Amniotic epithelial cell (primary cell): ENCODE results near the gene STK38.
"Not testable (repeated sequence)": the region's sequence is repeated elsewhere in the genome, so short reads cannot be mapped to it uniquely, and the experiment has no call there.

ENCODE experiments used
- DNase-seq: peaks from one replicate; pipeline ENCODE4 v3.0.0-alpha.2; 2010; ENCODE audit warnings: low read depth

The STK38 gene

GRCh38 chr6:36546920-36547645 is at the start of gene STK38:
STK38 (minus strand) TSS chr6:36547479; CDS start chr6:36540202, 7,277 bp downstream.
- DNase-seq = peak; percentile 77

- no peak for DNase-seq
Measured at GRCh38 chr6:36596356-36596755, 49.1 kb upstream of the STK38 start.

GRCh38 chr6:36594816-36595643 is 47.8 kb upstream of the STK38 start:
- peak; percentile 61 for DNase-seq

- DNase-seq = peak; percentile 97
Measured at GRCh38 chr6:36594029-36594815, 46.9 kb upstream of the STK38 start, which contains the start of gene SRSF3. SRSF3 (plus strand) TSS chr6:36594362; CDS start chr6:36596763, 2,401 bp downstream.

GRCh38 chr6:36593569-36594028 is 46.3 kb upstream of the STK38 start:
- peak; percentile 56 for DNase-seq

GRCh38 chr6:36592221-36592655 is 45.0 kb upstream of the STK38 start:
- no peak for DNase-seq

- DNase-seq = peak; percentile 90
Measured at GRCh38 chr6:36590237-36590636, 43.0 kb upstream of the STK38 start.

- DNase-seq = not testable (repeated sequence)
Measured at GRCh38 chr6:36589025-36589400, 41.7 kb upstream of the STK38 start.

GRCh38 chr6:36586606-36587005 is 39.3 kb upstream of the STK38 start:
- DNase-seq = no peak

- no peak for DNase-seq
Measured at GRCh38 chr6:36581716-36582115, 34.4 kb upstream of the STK38 start.

GRCh38 chr6:36580184-36580526 is 32.9 kb upstream of the STK38 start:
- no peak for DNase-seq

GRCh38 chr6:36578431-36578830 is 31.2 kb upstream of the STK38 start:
- no peak for DNase-seq

GRCh38 chr6:36578030-36578429 is 30.8 kb upstream of the STK38 start:
- DNase-seq = no peak

- peak; percentile 92 for DNase-seq
Measured at GRCh38 chr6:36577301-36577700, 30.0 kb upstream of the STK38 start.

GRCh38 chr6:36576578-36576977 is 29.3 kb upstream of the STK38 start:
- no peak for DNase-seq

- DNase-seq = no peak
Measured at GRCh38 chr6:36574679-36575078, 27.4 kb upstream of the STK38 start.

- DNase-seq = peak; percentile 84
Measured at GRCh38 chr6:36572353-36573311, 25.4 kb upstream of the STK38 start.

- DNase-seq = no peak
Measured at GRCh38 chr6:36571122-36572043, 24.1 kb upstream of the STK38 start.

- no peak for DNase-seq
Measured at GRCh38 chr6:36570264-36570663, 23.0 kb upstream of the STK38 start.

GRCh38 chr6:36566418-36566905 is 19.2 kb upstream of the STK38 start:
- DNase-seq = no peak
